Measurements from ENCODE around the gene SLC39A11. TPM values are rescaled to one million over a fixed set of nuclear protein-coding genes. Genes with fewer than 3 reads are reported as not detected.

Gene SLC39A11
- total RNA-seq, 1 donor from 2014 or later: 23.2 TPM

GRCh38 chr17:72890711-72891110 lies 201.8 kb downstream of the SLC39A11 start:
- Mint-ChIP-seq H3K9me3 (no peaks in the 10 kb centered on the region), H3K36me3 (no peaks in the 10 kb centered on the region), H3K4me1 (ENCODE audit: unreplicated experiment) (peaks cover 4% of the 10 kb centered on the region), H3K4me3 (no peak overlapping the region), H3K27ac (no peak overlapping the region), H3K27me3 (no peaks in the 10 kb centered on the region)
- DNase-seq (ENCODE audit: extremely low spot score, unreplicated experiment): no peak
- TF ChIP-seq CTCF (conservative IDR thresholded peaks at IDR 0.05): no peak

- Mint-ChIP-seq H3K27ac (no peak overlapping the region), H3K4me3 (no peak overlapping the region), H3K36me3 (no peaks in the 10 kb centered on the region), H3K9me3 (no peaks in the 10 kb centered on the region), H3K4me1 (ENCODE audit: unreplicated experiment) (peaks cover 4% of the 10 kb centered on the region), H3K27me3 (no peaks in the 10 kb centered on the region)
- TF ChIP-seq CTCF (conservative IDR thresholded peaks at IDR 0.05): no peak
- DNase-seq (ENCODE audit: extremely low spot score, unreplicated experiment): no peak
These were observed 204.6 kb downstream of the SLC39A11 start for GRCh38 chr17:72887917-72888316.

- Mint-ChIP-seq H3K36me3 (peaks cover 3% of the 10 kb centered on the region), H3K27ac (no peak overlapping the region), H3K9me3 (no peaks in the 10 kb centered on the region), H3K4me3 (no peak overlapping the region), H3K27me3 (no peaks in the 10 kb centered on the region), H3K4me1 (ENCODE audit: unreplicated experiment) (peaks cover 4% of the 10 kb centered on the region)
- no peak for TF ChIP-seq CTCF (conservative IDR thresholded peaks at IDR 0.05)
- DNase-seq (ENCODE audit: extremely low spot score, unreplicated experiment): no peak
These were observed 205.2 kb downstream of the SLC39A11 start for GRCh38 chr17:72887322-72887721.

GRCh38 chr17:72886622-72887021 lies 205.9 kb downstream of the SLC39A11 start:
- Mint-ChIP-seq H3K9me3 (no peaks in the 10 kb centered on the region), H3K36me3 (peaks cover 4% of the 10 kb centered on the region), H3K27ac (no peak overlapping the region), H3K4me1 (ENCODE audit: unreplicated experiment) (peaks cover 4% of the 10 kb centered on the region), H3K4me3 (no peak overlapping the region), H3K27me3 (no peaks in the 10 kb centered on the region)
- TF ChIP-seq CTCF (conservative IDR thresholded peaks at IDR 0.05): no peak
- DNase-seq (ENCODE audit: extremely low spot score, unreplicated experiment): no peak

GRCh38 chr17:72884066-72884465 lies 208.4 kb downstream of the SLC39A11 start:
- H3K27ac Mint-ChIP-seq: no peak overlapping the region

More at GRCh38 chr17:72884066-72884465, 208.4 kb downstream of the SLC39A11 start:
- Mint-ChIP-seq H3K27me3 (no peaks in the 10 kb centered on the region), H3K9me3 (peaks cover 9% of the 10 kb centered on the region), H3K4me3 (no peak overlapping the region), H3K4me1 (ENCODE audit: unreplicated experiment) (no peaks in the 10 kb centered on the region), H3K36me3 (peaks cover 4% of the 10 kb centered on the region)
- no peak for DNase-seq (ENCODE audit: extremely low spot score, unreplicated experiment)
- no peak for TF ChIP-seq CTCF (conservative IDR thresholded peaks at IDR 0.05)

Measured in type B pancreatic cell (in vitro differentiated cells).